SK-N-SH treated with all-trans-retinoic acid at 6 μM for 48 hours (cell line): ENCODE results near the gene MRPS22.

Experiments used
- ARNTL ChIP-seq: fragments of 450-650 bp; formaldehyde crosslinking; IDR thresholded peaks from 2 replicates; pipeline ENCODE4 v1.5.0; 2020; ENCODE audit warnings: low read depth, mild to moderate bottlenecking, moderate library complexity, borderline replicate concordance
- CSDC2 ChIP-seq: fragments of 250-450 bp; sonication (Bioruptor Pico); IDR thresholded peaks from 2 replicates; pipeline ENCODE4 v1.5.0; 2020; ENCODE audit warnings: mild to moderate bottlenecking, moderate library complexity
- ISL1 ChIP-seq: fragments of 250-450 bp; sonication (Bioruptor Pico); IDR thresholded peaks from 2 replicates; pipeline ENCODE4 v2.1.2; 2022; ENCODE audit warnings: mild to moderate bottlenecking, moderate library complexity
- RARB ChIP-seq: fragments of 250-450 bp; sonication (Bioruptor Pico); IDR thresholded peaks from 2 replicates; pipeline ENCODE4 v1.8.0; 2021; ENCODE audit warnings: mild to moderate bottlenecking, moderate library complexity
- TCF4 ChIP-seq: fragments of 250-450 bp; sonication (Bioruptor Pico); IDR thresholded peaks from 2 replicates; pipeline ENCODE4 v1.8.0; 2021; ENCODE audit warnings: mild to moderate bottlenecking, moderate library complexity, borderline replicate concordance
- ZFP3 ChIP-seq: fragments of 250-450 bp; sonication (Bioruptor Pico); IDR thresholded peaks from 2 replicates; pipeline ENCODE4 v1.5.0; 2020; ENCODE audit warnings: mild to moderate bottlenecking, moderate library complexity
- ZFP30 ChIP-seq: fragments of 450-650 bp; formaldehyde crosslinking; IDR thresholded peaks from 2 replicates; pipeline ENCODE4 v1.5.0; 2022; ENCODE audit warnings: mild to moderate bottlenecking, moderate library complexity
- TF ChIP-seq, protein P1 (sequence below): fragments of 250-450 bp; sonication (Bioruptor Pico); IDR thresholded peaks from 2 replicates; pipeline ENCODE4 v1.5.1; 2021; ENCODE audit warnings: mild to moderate bottlenecking, moderate library complexity

DNA sequence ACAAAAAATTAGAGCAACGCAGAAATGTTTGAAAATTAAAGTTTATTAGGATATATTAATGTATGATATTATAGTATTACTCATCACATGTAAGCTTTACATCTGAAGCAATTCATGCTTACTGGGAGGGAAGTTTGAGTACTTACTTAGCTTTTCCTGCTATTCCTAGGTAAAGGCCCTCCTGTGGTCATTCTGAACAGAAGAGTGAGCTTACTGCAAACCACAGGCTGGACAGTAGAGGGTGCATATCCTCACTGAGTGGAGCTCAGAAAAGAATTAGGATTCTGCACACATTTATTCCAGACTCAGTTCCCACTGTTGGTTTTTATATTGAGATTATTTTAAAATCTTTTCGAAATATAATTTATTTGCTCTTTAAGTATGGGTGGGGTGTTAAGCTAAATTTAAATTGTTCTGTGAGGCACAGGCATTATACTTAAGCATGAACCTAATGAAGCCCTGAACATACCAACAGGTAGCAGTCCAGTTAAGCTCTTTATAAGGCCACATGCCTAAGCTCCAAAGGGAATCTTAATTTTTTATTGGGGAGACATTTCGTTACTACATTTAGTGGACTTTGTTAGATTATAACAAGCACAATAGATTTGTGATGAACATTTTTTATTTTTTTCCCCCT lies 10.2 kb downstream of the MRPS22 start:
- TF ChIP-seq, protein P1, sequence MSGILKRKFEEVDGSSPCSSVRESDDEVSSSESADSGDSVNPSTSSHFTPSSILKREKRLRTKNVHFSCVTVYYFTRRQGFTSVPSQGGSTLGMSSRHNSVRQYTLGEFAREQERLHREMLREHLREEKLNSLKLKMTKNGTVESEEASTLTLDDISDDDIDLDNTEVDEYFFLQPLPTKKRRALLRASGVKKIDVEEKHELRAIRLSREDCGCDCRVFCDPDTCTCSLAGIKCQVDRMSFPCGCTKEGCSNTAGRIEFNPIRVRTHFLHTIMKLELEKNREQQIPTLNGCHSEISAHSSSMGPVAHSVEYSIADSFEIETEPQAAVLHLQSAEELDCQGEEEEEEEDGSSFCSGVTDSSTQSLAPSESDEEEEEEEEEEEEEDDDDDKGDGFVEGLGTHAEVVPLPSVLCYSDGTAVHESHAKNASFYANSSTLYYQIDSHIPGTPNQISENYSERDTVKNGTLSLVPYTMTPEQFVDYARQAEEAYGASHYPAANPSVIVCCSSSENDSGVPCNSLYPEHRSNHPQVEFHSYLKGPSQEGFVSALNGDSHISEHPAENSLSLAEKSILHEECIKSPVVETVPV (CRISPR knock-in tag), result no peak
- TF ChIP-seq RARB (CRISPR knock-in tag) (no peak), ZFP30 (no peak), ZFP3 (CRISPR knock-in tag) (no peak), TCF4 (no peak), CSDC2 (CRISPR knock-in tag) (no peak), ISL1 (CRISPR knock-in tag) (no peak), ARNTL (CRISPR knock-in tag) (no peak)
